Stimulated activated CD8-positive, alpha-beta memory T cell treated with anti-CD3 and anti-CD28 coated beads, Interleukin-12 subunit alpha, Interleukin-12 subunit beta, amount 100 ng/mL, for 24 hours (primary cell): Measurements from ENCODE around the gene IKZF1.

Experiments used
- DNase-seq: peaks from one replicate; pipeline ENCODE4 v3.0.0-alpha.2; 2020; ENCODE audit errors: extremely low read depth

The IKZF1 gene

GRCh38 chr7:50283731-50284130 lies 20.8 kb upstream of the IKZF1 start:
- DNase-seq, result no peak

GRCh38 chr7:50284296-50284695 lies 20.2 kb upstream of the IKZF1 start:
- DNase-seq, result no peak

GRCh38 chr7:50285269-50285668 lies 19.2 kb upstream of the IKZF1 start:
- DNase-seq, result no peak

- DNase-seq, result no peak
Observed at GRCh38 chr7:50287129-50287528, 17.4 kb upstream of the IKZF1 start.

GRCh38 chr7:50292165-50292757 lies 12.3 kb upstream of the IKZF1 start:
- no peak for DNase-seq

- DNase-seq, result no peak
Observed at GRCh38 chr7:50292763-50293162, 11.8 kb upstream of the IKZF1 start.

- no peak for DNase-seq
Observed at GRCh38 chr7:50293509-50294179, 10.9 kb upstream of the IKZF1 start.

- no peak for DNase-seq
Observed at GRCh38 chr7:50295133-50295532, 9.4 kb upstream of the IKZF1 start.

GRCh38 chr7:50296799-50297198 lies 7.7 kb upstream of the IKZF1 start:
- DNase-seq, result no peak

GRCh38 chr7:50298811-50299562 lies 5.5 kb upstream of the IKZF1 start:
- DNase-seq, result no peak

- DNase-seq, result no peak
Observed at GRCh38 chr7:50300336-50300735, 4.2 kb upstream of the IKZF1 start.

GRCh38 chr7:50302486-50303334 lies 1.8 kb upstream of the IKZF1 start:
- DNase-seq, result no peak

- DNase-seq, result no peak
Observed at GRCh38 chr7:50303335-50304128, 984 bp upstream of the IKZF1 start.

GRCh38 chr7:50304911-50305582 lies 531 bp downstream of the IKZF1 start:
- no peak for DNase-seq

GRCh38 chr7:50305583-50306493 lies 1.3 kb downstream of the IKZF1 start:
- no peak for DNase-seq

GRCh38 chr7:50306494-50307367 lies 2.2 kb downstream of the IKZF1 start:
- DNase-seq, result no peak

- no peak for DNase-seq
Observed at GRCh38 chr7:50307368-50308032, 3.0 kb downstream of the IKZF1 start.

GRCh38 chr7:50308203-50308531 lies 3.7 kb downstream of the IKZF1 start:
- DNase-seq, result no peak
